ENCODE data around the gene CSNK1A1L. TPM values are rescaled to one million over a fixed set of nuclear protein-coding genes. Genes with fewer than 3 reads are reported as not detected.
A peak's percentile ranks its signal among the peaks of the same experiment; 100 is the strongest.

Gene CSNK1A1L
- 5.8 TPM for total RNA-seq (ENCODE audit: insufficient read depth, low replicate concordance)

DNA sequence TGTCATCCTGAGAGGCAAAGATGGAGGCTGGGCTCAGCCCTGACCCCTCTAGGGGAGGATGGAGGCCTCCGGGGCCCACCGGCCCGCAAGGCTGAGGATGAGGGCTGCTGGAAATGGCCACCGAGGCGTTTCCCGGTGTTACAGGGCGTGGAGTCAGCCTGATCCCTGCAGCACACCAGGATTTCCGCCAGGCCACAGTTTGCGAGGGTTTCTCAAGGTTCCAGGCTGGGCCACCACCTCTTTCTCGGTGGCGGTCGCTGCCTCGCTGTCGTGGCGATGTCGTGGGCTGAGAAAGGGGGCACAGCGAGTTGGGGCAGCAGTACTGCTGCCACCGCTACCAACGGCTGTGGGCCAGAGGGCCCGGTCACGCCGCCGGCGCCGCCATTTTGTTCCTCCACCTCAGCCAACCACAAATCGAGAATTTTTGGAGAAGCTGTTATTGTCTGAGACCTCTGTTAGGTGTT lies at the start of gene CSNK1A1L:
Gene CSNK1A1L (minus strand): TSS at position 414 of the 464 bp plus-strand sequence. CDS start 408 bp downstream, at position 6.
- DNase-seq (ENCODE audit: low spot score): no peak

- no peak for DNase-seq (ENCODE audit: low spot score)
These were observed 43.9 kb upstream of the CSNK1A1L start for GRCh38 chr13:37149380-37149779.

DNA sequence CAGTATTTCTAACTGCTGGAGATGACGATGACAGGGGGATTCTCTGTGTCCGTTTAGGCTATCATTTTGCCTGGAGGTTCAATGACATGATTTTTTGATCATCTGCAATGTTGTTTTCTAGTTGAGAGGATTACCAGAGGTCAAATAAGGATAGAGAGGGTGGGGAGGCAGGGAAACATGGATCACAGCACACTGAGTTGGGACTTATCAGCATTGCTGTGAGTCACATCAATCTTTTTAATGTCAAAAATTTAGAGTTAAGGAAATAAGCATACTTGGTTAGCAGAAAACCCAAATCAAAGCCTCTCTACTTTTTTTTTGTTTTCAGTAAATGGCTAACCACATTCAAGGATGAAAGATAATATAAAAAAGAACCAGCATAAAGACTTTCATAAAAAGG lies 43.0 kb upstream of the CSNK1A1L start:
- no peak for DNase-seq (ENCODE audit: low spot score)

DNA sequence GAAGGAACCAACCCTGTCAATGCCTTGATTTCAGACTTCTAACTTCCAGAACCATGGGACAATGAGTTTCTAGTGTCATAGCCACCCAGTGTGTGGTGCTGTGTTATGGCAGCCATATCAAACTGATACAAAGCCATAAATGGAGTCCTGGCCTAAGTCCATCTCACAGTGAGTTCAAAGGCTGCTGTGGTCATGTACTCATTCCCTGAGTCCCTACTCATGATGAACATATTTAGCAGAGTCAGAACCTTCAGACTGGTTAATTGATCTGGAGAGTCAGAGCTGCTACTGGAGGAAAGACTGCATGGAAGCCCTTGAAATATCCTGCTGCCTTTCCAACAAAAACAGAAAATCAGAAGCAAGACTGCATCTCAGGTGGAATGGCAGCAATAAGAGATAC lies 39.2 kb upstream of the CSNK1A1L start:
- DNase-seq (ENCODE audit: low spot score): no peak

- no peak for DNase-seq (ENCODE audit: low spot score)
These were observed 38.4 kb upstream of the CSNK1A1L start for GRCh38 chr13:37143911-37144310.

DNA sequence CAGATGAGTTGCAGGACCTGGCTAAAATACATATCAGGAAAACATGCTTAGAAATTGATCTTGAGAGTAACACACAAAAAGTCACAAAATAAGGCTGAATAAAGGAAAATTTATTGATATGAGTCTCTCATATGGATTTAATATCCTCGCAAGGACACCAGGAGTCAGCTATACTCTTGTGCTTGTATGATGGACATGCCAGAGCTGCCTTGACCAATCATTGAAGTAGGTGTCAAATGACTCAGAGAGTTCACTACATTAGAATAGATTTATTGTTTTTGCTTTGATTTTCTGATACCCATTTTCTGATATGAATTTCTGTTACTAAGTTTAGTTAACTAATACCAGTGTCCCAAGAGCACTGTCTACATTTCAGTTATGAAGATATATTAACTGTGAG lies 37.4 kb upstream of the CSNK1A1L start:
- DNase-seq (ENCODE audit: low spot score): no peak

DNA sequence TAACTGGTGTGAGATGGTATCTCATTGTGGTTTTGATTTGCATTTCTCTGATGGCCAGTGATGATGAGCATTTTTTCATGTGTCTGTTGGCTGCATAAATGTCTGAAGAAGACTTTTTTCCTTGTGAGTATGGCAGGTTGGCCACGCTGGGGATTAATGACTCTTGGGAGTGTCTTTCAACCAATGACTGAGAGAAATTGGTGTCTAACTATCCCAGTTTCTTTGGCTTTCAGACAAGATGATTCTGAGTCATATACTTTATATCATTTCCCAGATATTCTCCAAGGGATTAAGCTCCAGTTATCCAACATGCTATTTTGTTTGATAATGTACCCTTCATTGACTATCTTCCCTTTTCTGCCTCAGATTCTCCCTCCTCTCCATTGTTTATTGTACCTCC lies 35.5 kb upstream of the CSNK1A1L start:
- no peak for DNase-seq (ENCODE audit: low spot score)

GRCh38 chr13:37139356-37139755 lies 33.9 kb upstream of the CSNK1A1L start:
- no peak for DNase-seq (ENCODE audit: low spot score)

DNA sequence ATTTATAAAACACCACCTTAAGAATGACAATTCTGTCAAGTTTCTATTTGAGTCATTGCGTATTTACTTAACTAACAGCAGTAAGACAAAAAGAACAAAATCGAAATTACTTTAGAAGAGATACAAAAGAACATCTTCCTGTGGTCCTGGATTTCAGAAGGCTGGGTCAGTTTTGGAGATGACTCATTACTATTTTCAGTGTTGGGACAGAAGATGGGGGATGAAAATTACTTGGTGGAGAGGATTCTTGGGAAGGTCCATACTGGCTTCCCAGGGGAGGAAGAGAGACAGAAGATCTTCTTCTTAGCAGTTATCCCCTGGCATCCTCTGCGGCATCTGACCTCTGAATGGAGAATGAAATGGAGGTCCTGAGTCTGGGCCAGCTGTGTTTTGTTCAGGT lies 33.5 kb upstream of the CSNK1A1L start:
- DNase-seq (ENCODE audit: low spot score): no peak

- no peak for DNase-seq (ENCODE audit: low spot score)
These were observed 32.7 kb upstream of the CSNK1A1L start for GRCh38 chr13:37138169-37138568.

DNA sequence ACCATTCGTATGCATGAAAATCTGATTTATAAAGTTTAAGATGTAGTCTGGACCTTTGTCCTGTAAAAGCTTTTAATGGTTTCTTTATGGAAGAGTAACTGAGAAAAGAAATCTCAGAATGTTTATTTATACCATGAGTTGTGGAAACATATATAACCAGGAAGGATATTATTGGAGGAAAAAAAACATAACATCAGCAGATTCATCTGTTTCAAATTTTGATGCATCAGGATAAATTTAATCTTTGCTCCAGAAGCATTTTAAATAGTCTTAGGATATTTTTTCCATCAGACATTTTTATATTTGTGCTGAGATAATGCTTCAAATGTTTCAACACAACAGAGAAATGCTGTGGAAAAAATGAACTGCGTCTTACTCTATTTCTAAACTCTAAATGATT lies 31.2 kb upstream of the CSNK1A1L start:
- no peak for DNase-seq (ENCODE audit: low spot score)

- DNase-seq (ENCODE audit: low spot score): no peak
These were observed 30.7 kb upstream of the CSNK1A1L start for GRCh38 chr13:37136187-37136586.

GRCh38 chr13:37134411-37135041 lies 29.1 kb upstream of the CSNK1A1L start:
- DNase-seq (ENCODE audit: low spot score): peak; percentile 47

GRCh38 chr13:37132211-37132610 lies 26.7 kb upstream of the CSNK1A1L start:
- DNase-seq (ENCODE audit: low spot score): no peak

GRCh38 chr13:37131092-37131491 lies 25.6 kb upstream of the CSNK1A1L start:
- DNase-seq (ENCODE audit: low spot score): no peak

- DNase-seq (ENCODE audit: low spot score): no peak
These were observed 24.4 kb upstream of the CSNK1A1L start for GRCh38 chr13:37129866-37130265.

GRCh38 chr13:37127691-37128241 lies 22.3 kb upstream of the CSNK1A1L start:
- DNase-seq (ENCODE audit: low spot score): peak; percentile 27

GRCh38 chr13:37123337-37123736 lies 17.9 kb upstream of the CSNK1A1L start:
- DNase-seq (ENCODE audit: low spot score): no peak

- DNase-seq (ENCODE audit: low spot score): no peak
These were observed 12.6 kb upstream of the CSNK1A1L start for GRCh38 chr13:37118016-37118415.

DNA sequence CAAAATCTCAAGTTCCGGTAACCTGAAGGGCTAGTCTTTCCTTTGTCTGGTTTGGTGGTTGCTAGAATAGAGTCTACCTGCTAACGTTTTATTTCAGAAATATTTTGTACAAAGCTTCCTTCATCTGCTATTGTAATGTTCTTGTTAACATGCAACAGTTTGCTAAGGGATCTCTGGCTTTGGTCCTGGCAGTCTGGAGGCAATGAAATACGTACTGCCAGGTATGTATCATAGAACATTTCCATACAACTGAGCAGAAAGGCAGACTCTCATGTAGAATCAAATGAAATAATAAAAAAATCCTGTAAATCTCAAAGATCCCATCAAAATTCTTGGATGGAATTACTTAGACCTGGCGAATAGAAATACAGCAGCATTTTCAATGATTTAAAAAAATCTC lies 8.8 kb upstream of the CSNK1A1L start:
- no peak for DNase-seq (ENCODE audit: low spot score)

- no peak for DNase-seq (ENCODE audit: low spot score)
These were observed 8.1 kb upstream of the CSNK1A1L start for GRCh38 chr13:37113534-37113933.

- peak; percentile 80 for DNase-seq (ENCODE audit: low spot score)
These were observed 3.7 kb upstream of the CSNK1A1L start for GRCh38 chr13:37109051-37109678.

- DNase-seq (ENCODE audit: low spot score): no peak
These were observed 2.4 kb upstream of the CSNK1A1L start for GRCh38 chr13:37107868-37108267.

Measured in umbilical cord (tissue), 2 donors.